ENCODE data around the gene AIM2. TPM values are rescaled to one million over a fixed set of nuclear protein-coding genes. Genes with fewer than 3 reads are reported as not detected.

AIM2 gene
- total and polyA plus RNA-seq, 10 of the 15 experiments (the other 5 are each of a cell fraction or from before 2014, with no cell fraction given), result 7.9 to 35.7 (median 12.8) TPM

DNA sequence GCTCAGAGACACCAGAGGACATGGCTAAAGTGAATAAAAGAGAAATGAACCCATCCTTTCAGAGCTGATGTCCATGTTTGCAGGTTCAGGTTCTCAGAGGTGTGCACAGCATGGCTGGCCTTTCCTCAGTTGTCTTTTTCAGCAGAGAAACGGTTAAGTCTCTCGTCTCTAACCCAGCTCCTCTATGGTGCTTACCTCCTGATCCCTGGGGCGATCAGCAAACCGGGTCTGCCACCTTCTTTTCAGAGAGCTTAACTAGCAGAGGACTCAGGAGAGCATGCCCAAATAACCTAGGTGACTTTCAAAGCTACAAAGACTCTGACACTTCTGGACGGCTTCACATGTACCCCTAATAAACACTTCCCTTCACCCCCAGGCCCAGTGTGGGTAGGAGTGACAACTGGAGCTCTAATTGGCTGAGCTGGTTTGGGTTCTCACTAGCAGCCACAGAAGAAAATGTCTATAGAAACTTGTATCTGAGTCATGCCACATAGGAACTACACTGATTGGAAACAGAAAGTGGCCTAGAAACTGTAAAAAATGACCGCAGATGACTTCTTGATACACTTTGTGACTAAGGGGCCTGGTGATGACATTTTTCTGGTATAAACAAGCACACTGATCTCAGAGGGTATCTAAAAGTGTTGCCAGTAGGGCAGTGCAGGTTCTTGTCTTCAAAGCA is at the start of gene AIM2 (continued):
- TF ChIP-seq, protein P1, sequence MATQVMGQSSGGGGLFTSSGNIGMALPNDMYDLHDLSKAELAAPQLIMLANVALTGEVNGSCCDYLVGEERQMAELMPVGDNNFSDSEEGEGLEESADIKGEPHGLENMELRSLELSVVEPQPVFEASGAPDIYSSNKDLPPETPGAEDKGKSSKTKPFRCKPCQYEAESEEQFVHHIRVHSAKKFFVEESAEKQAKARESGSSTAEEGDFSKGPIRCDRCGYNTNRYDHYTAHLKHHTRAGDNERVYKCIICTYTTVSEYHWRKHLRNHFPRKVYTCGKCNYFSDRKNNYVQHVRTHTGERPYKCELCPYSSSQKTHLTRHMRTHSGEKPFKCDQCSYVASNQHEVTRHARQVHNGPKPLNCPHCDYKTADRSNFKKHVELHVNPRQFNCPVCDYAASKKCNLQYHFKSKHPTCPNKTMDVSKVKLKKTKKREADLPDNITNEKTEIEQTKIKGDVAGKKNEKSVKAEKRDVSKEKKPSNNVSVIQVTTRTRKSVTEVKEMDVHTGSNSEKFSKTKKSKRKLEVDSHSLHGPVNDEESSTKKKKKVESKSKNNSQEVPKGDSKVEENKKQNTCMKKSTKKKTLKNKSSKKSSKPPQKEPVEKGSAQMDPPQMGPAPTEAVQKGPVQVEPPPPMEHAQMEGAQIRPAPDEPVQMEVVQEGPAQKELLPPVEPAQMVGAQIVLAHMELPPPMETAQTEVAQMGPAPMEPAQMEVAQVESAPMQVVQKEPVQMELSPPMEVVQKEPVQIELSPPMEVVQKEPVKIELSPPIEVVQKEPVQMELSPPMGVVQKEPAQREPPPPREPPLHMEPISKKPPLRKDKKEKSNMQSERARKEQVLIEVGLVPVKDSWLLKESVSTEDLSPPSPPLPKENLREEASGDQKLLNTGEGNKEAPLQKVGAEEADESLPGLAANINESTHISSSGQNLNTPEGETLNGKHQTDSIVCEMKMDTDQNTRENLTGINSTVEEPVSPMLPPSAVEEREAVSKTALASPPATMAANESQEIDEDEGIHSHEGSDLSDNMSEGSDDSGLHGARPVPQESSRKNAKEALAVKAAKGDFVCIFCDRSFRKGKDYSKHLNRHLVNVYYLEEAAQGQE (IDR thresholded peaks at IDR 0.05; ENCODE audit: low read depth, low read length), result no peak
- TF ChIP-seq, protein P2, sequence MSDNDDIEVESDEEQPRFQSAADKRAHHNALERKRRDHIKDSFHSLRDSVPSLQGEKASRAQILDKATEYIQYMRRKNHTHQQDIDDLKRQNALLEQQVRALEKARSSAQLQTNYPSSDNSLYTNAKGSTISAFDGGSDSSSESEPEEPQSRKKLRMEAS (IDR thresholded peaks at IDR 0.05; ENCODE audit: low read depth, low read length), result no peak
- TF ChIP-seq, protein P3, sequence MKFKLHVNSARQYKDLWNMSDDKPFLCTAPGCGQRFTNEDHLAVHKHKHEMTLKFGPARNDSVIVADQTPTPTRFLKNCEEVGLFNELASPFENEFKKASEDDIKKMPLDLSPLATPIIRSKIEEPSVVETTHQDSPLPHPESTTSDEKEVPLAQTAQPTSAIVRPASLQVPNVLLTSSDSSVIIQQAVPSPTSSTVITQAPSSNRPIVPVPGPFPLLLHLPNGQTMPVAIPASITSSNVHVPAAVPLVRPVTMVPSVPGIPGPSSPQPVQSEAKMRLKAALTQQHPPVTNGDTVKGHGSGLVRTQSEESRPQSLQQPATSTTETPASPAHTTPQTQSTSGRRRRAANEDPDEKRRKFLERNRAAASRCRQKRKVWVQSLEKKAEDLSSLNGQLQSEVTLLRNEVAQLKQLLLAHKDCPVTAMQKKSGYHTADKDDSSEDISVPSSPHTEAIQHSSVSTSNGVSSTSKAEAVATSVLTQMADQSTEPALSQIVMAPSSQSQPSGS (IDR thresholded peaks at IDR 0.05; ENCODE audit: low read length), result peak; percentile 85; the same call in 1 of the 2 replicates
- TF ChIP-seq YBX1 (IDR thresholded peaks at IDR 0.05), result no peak
- no peak for TF ChIP-seq SMAD1 (IDR thresholded peaks at IDR 0.05; ENCODE audit: low read depth, partially characterized antibody)
- TF ChIP-seq KAT2A (conservative IDR thresholded peaks at IDR 0.05; ENCODE audit: control insufficient read depth, low read depth, low read length), result no peak
- TF ChIP-seq, protein P4, sequence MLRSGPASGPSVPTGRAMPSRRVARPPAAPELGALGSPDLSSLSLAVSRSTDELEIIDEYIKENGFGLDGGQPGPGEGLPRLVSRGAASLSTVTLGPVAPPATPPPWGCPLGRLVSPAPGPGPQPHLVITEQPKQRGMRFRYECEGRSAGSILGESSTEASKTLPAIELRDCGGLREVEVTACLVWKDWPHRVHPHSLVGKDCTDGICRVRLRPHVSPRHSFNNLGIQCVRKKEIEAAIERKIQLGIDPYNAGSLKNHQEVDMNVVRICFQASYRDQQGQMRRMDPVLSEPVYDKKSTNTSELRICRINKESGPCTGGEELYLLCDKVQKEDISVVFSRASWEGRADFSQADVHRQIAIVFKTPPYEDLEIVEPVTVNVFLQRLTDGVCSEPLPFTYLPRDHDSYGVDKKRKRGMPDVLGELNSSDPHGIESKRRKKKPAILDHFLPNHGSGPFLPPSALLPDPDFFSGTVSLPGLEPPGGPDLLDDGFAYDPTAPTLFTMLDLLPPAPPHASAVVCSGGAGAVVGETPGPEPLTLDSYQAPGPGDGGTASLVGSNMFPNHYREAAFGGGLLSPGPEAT (IDR thresholded peaks at IDR 0.05; ENCODE audit: low read depth), result no peak
- no peak for TF ChIP-seq JUNB (IDR thresholded peaks at IDR 0.05)
- TF ChIP-seq FOXM1 (IDR thresholded peaks at IDR 0.05; ENCODE audit: low read depth, low read length), result peak; percentile 87; the same call in 1 of the 2 replicates
- no peak for TF ChIP-seq NR2C2 (IDR thresholded peaks at IDR 0.05; ENCODE audit: borderline replicate concordance, control insufficient read depth, insufficient read length, low read depth)
- peak; percentile 83; the same call in 1 of the 2 replicates for TF ChIP-seq MTA3 (IDR thresholded peaks at IDR 0.05; ENCODE audit: borderline replicate concordance, low read length)
- no peak for TF ChIP-seq IKZF1 (conservative IDR thresholded peaks at IDR 0.05)
- TF ChIP-seq, protein P5, sequence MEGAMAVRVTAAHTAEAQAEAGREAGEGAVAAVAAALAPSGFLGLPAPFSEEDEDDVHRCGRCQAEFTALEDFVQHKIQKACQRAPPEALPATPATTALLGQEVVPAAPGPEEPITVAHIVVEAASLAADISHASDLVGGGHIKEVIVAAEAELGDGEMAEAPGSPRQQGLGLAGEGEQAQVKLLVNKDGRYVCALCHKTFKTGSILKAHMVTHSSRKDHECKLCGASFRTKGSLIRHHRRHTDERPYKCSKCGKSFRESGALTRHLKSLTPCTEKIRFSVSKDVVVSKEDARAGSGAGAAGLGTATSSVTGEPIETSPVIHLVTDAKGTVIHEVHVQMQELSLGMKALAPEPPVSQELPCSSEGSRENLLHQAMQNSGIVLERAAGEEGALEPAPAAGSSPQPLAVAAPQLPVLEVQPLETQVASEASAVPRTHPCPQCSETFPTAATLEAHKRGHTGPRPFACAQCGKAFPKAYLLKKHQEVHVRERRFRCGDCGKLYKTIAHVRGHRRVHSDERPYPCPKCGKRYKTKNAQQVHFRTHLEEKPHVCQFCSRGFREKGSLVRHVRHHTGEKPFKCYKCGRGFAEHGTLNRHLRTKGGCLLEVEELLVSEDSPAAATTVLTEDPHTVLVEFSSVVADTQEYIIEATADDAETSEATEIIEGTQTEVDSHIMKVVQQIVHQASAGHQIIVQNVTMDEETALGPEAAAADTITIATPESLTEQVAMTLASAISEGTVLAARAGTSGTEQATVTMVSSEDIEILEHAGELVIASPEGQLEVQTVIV (IDR thresholded peaks at IDR 0.05; ENCODE audit: borderline replicate concordance, partially characterized antibody), result no peak
- no peak; the same call in 1 of the 2 replicates for TF ChIP-seq CBX5 (IDR thresholded peaks at IDR 0.05; ENCODE audit: low read depth)
- no peak for TF ChIP-seq IRF4 (IDR thresholded peaks at IDR 0.05; ENCODE audit: low read depth, low read length)
- TF ChIP-seq YY1 (IDR thresholded peaks at IDR 0.05; ENCODE audit: low read depth, low read length), result no peak
- TF ChIP-seq ZNF622 (IDR thresholded peaks at IDR 0.05), result no peak
- no peak for TF ChIP-seq EZH2 (IDR thresholded peaks at IDR 0.05; ENCODE audit: borderline replicate concordance, control insufficient read depth, low read depth, low read length)
- peak; percentile 49; the same call in 1 of the 2 replicates for TF ChIP-seq ZNF24 (IDR thresholded peaks at IDR 0.05)
- no peak for TF ChIP-seq CHD1 (IDR thresholded peaks at IDR 0.05; ENCODE audit: low read depth, low read length)

All from GM12878 (cell line).